ENCODE results near the gene OR2A5. TPM values are rescaled to one million over a fixed set of nuclear protein-coding genes. Genes with fewer than 3 reads are reported as not detected.

Gene OR2A5
- total RNA-seq, 2 experiments from 2014 or later = not detected

GRCh38 chr7:144105211-144105610, 56.5 kb downstream of the OR2A5 start:
- Histone ChIP-seq H3K9me3 (ENCODE audit: control insufficient read depth in 1 of 2, insufficient read depth in 1 of 2, low read length in 2 of 2) (no peaks in the 10 kb centered on the region), H3K4me3 (ENCODE audit: low read length) (no peak overlapping the region), H3K27me3 (ENCODE audit: control insufficient read depth in 1 of 2, insufficient read depth in 2 of 2, low read length in 2 of 2) (peaks cover 0 to 3% of the 10 kb centered on the region in 2 experiments), H3K36me3 (ENCODE audit: insufficient read depth, low read length) (no peaks in the 10 kb centered on the region), H3K27ac (ENCODE audit: low read depth in 1 of 2, low read length in 2 of 2) (no peak overlapping the region), H3K4me1 (ENCODE audit: insufficient read depth, low read length) (no peaks in the 10 kb centered on the region)
- DNase-seq (no peak), ATAC-seq (ENCODE audit: poor library complexity) (no peak)
- TF ChIP-seq, protein P1, sequence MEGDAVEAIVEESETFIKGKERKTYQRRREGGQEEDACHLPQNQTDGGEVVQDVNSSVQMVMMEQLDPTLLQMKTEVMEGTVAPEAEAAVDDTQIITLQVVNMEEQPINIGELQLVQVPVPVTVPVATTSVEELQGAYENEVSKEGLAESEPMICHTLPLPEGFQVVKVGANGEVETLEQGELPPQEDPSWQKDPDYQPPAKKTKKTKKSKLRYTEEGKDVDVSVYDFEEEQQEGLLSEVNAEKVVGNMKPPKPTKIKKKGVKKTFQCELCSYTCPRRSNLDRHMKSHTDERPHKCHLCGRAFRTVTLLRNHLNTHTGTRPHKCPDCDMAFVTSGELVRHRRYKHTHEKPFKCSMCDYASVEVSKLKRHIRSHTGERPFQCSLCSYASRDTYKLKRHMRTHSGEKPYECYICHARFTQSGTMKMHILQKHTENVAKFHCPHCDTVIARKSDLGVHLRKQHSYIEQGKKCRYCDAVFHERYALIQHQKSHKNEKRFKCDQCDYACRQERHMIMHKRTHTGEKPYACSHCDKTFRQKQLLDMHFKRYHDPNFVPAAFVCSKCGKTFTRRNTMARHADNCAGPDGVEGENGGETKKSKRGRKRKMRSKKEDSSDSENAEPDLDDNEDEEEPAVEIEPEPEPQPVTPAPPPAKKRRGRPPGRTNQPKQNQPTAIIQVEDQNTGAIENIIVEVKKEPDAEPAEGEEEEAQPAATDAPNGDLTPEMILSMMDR (IDR thresholded peaks at IDR 0.05) = no peak
- ChIA-PET CTCF (no interaction called here), POLR2A (interaction anchor here (0.6 kb wide), 1 partner anchor 8 kb away, joined by 3 read pairs; no protein-coding TSS in a partner anchor)
- H3K4me1 Mint-ChIP-seq (ENCODE audit: low read depth) = peaks cover 11% of the 10 kb centered on the region
- H3K4me3 Mint-ChIP-seq = no peak overlapping the region
- intact Hi-C loops (cut with DNase I, micrococcal nuclease) = no loop called here
- H3K27ac Mint-ChIP-seq = no peak overlapping the region
- H3K9me3 Mint-ChIP-seq = no peaks in the 10 kb centered on the region
- H3K36me3 Mint-ChIP-seq (ENCODE audit: low read depth) = no peaks in the 10 kb centered on the region
- no peaks in the 10 kb centered on the region for H3K27me3 Mint-ChIP-seq

Other genes starting within 250 kb of the OR2A5 start
- 1 to 10 TPM; 7.7 to 8.6 TPM for gene TCAF1, start 146.8 kb upstream of the OR2A5 start, total RNA-seq
- gene OR2F2, start 113.7 kb upstream of the OR2A5 start, total RNA-seq = not detected
- gene OR2F1, start 94.1 kb upstream of the OR2A5 start, total RNA-seq = not detected
- gene OR6B1, start 48.6 kb upstream of the OR2A5 start, total RNA-seq = not detected
- not detected for gene OR2A25, start 20.9 kb downstream of the OR2A5 start, total RNA-seq
- gene OR2A12, start 37.3 kb downstream of the OR2A5 start, total RNA-seq = not detected
- gene OR2A2, start 60.6 kb downstream of the OR2A5 start, total RNA-seq = not detected
- not detected for gene OR2A14, start 74.2 kb downstream of the OR2A5 start, total RNA-seq
- 1 to 10 TPM in 1 of 2 experiments, under 1 TPM in 1; 0.95 to 1.2 TPM for gene CTAGE4, start 134.5 kb downstream of the OR2A5 start, total RNA-seq
- 1 to 10 TPM; 2.0 to 3.2 TPM for gene ARHGEF35, start 146.9 kb downstream of the OR2A5 start, total RNA-seq
- not detected for gene OR2A42, start 190.7 kb downstream of the OR2A5 start, total RNA-seq
- 1 to 10 TPM; 5.4 to 5.6 TPM for gene OR2A7, start 215.8 kb downstream of the OR2A5 start, total RNA-seq
- under 1 TPM; 0.17 to 0.30 TPM for gene CTAGE8, start 220.3 kb downstream of the OR2A5 start, total RNA-seq